Caco-2 (cell line): ENCODE results near the gene OR2A1. TPM values are rescaled to one million over a fixed set of nuclear protein-coding genes. Genes with fewer than 3 reads are reported as not detected.
"Not testable (repeated sequence)": the region's sequence is repeated elsewhere in the genome, so short reads cannot be mapped to it uniquely, and the experiment has no call there.

Experiments used
- BruUV-seq: library from RNA; stranded (reverse); fragments of 400-500 nt; replicated peaks from 2 replicates; lab custom pipeline; 2021; lab: Mats Ljungman, UMichigan
- CTCF ChIA-PET: fragments of 300-600 bp; sonication (Branson Sonifier 250); formaldehyde crosslinking; loops from one replicate; lab custom pipeline; 2022; ENCODE audit warnings: antibody characterized with exemption; lab: Charles Lee
- POLR2A ChIA-PET: fragments of 300-600 bp; sonication (Branson Sonifier 250); formaldehyde crosslinking; loops from one replicate; lab custom pipeline; 2022; ENCODE audit warnings: antibody characterized with exemption; lab: Charles Lee
- DNase-seq, 2 experiments: peaks; one replicate each; pipeline versions ENCODE4 v3.0.0 to v3.0.0-alpha.2; 2020 to 2022
- H3K27me3 ChIP-seq: replicated peaks from 2 replicates; pipeline ENCODE4 v1.6.0; 2011; ENCODE audit warnings: low read length; ENCODE audit not compliant: control insufficient read depth, insufficient read depth
- H3K36me3 ChIP-seq: 2 replicates; pipeline ENCODE4 v1.5.1; 2011; ENCODE audit warnings: low read length; ENCODE audit not compliant: control insufficient read depth, insufficient read depth
- H3K4me1 ChIP-seq: fragments of 250-450 bp; sonication (Bioruptor Pico); 2 replicates; pipeline ENCODE4 v1.5.1; 2020; ENCODE audit warnings: mild to moderate bottlenecking
- H3K4me3 ChIP-seq: 2 replicates; pipeline ENCODE4 v1.5.1; 2011; ENCODE audit warnings: low read depth, mild to moderate bottlenecking, control low read depth, low read length
- H3K9me3 ChIP-seq: fragments of 250-450 bp; sonication (Bioruptor Pico); 2 replicates; pipeline ENCODE4 v1.5.1; 2020; ENCODE audit warnings: mild to moderate bottlenecking, moderate library complexity
- H3K27ac Mint-ChIP-seq: one replicate; pipeline ENCODE4 v1.8.0; 2022; ENCODE audit warnings: mixed read lengths; ENCODE audit not compliant: unreplicated experiment
- H3K27me3 Mint-ChIP-seq: one replicate; pipeline ENCODE4 v1.8.0; 2022; ENCODE audit warnings: mixed read lengths; ENCODE audit not compliant: insufficient read depth, unreplicated experiment
- H3K36me3 Mint-ChIP-seq: one replicate; pipeline ENCODE4 v1.8.0; 2022; ENCODE audit warnings: mild to moderate bottlenecking, mixed read lengths; ENCODE audit not compliant: insufficient read depth, unreplicated experiment
- H3K4me1 Mint-ChIP-seq: one replicate; pipeline ENCODE4 v1.8.0; 2022; ENCODE audit warnings: low read depth, mixed read lengths; ENCODE audit not compliant: unreplicated experiment
- H3K4me3 Mint-ChIP-seq: one replicate; pipeline ENCODE4 v1.8.0; 2022; ENCODE audit warnings: mild to moderate bottlenecking, moderate library complexity, mixed read lengths; ENCODE audit not compliant: unreplicated experiment
- H3K9me3 Mint-ChIP-seq: one replicate; pipeline ENCODE4 v1.8.0; 2022; ENCODE audit warnings: mixed read lengths; ENCODE audit not compliant: unreplicated experiment
- intact Hi-C: fragments of 100-400 bp; cut with micrococcal nuclease; formaldehyde crosslinking; loops from one replicate; pipeline ENCODE4 v1.10.0; 2022; ENCODE audit not compliant: unreplicated experiment
- total RNA-seq: library from RNA; stranded (reverse); gene quantifications from 2 replicates; pipeline ENCODE4 v1.2.3, GENCODE V29; 2022

The OR2A1 gene
- total RNA-seq, 1 experiment from 2014 or later: not detected

DNA sequence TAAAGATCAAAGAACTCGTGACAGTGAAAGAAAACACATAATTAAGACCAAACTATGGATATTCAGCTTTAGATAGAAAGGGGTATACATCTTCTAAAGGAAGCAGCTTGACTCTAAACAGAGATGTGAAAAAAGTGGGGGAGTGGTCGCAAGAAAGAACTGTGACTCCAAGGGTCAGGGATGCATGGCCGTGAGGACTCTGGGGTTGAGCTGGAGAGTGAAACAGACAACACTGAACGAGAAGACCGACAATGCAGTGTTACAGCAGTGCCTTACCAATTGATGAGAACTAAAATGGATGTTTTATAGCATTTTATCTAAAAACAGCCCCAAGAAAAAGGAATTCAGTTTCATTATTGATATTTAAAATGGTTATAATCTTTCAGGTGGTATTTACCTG lies 8.6 kb upstream of the OR2A1 start:
- H3K36me3 Mint-ChIP-seq, H3K4me1 Mint-ChIP-seq, CTCF ChIA-PET, H3K27ac Mint-ChIP-seq, H3K9me3 ChIP-seq, intact Hi-C loops, BruUV-seq, H3K27me3 ChIP-seq, DNase-seq, H3K4me3 ChIP-seq, POLR2A ChIA-PET, H3K27me3 Mint-ChIP-seq, H3K9me3 Mint-ChIP-seq, H3K4me1 ChIP-seq, H3K4me3 Mint-ChIP-seq, H3K36me3 ChIP-seq: not testable (repeated sequence)

DNA sequence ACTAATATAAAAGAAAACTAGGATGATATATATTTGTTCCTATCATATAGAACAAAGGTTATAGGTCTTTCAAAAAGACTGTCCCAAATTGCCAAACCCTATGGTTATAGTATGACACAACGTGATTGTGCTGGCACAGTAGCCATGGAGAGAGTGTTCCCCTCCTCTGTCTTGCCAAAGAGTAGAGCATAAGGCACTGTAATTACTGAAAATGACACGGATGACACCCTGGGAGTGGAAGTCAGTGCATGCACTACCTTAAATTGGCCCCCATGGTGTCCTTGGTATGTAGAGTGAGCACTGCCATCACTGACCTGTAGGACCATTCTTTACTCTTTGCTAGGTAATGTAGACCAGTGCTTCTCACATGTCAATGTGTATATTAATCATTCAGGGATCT lies 7.1 kb upstream of the OR2A1 start:
- H3K4me1 ChIP-seq, H3K4me3 Mint-ChIP-seq, H3K36me3 Mint-ChIP-seq, H3K9me3 ChIP-seq, H3K4me1 Mint-ChIP-seq, POLR2A ChIA-PET, H3K9me3 Mint-ChIP-seq, H3K27me3 Mint-ChIP-seq, DNase-seq, H3K27me3 ChIP-seq, BruUV-seq, H3K36me3 ChIP-seq, CTCF ChIA-PET, H3K4me3 ChIP-seq, intact Hi-C loops, H3K27ac Mint-ChIP-seq: not testable (repeated sequence)

DNA sequence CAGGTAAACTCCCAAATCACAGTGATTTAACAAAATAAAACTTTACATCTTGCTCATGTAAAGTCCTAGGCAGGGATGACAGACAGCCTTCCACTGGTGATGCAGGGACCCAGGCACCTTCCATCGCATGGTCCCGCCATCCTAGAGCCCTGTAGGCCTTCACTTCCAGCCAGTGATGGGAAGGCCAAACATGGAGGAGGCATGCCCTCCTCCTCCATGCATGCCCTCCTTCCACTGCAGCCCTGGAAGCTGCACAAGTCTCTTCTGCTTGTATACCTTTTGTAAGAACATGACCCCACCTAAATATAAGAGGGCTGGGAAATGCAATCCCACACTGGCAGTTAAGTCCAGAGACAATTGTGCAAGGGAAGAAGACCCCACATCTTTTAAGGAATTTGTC lies 2.5 kb upstream of the OR2A1 start:
- H3K9me3 Mint-ChIP-seq, H3K27ac Mint-ChIP-seq, H3K27me3 ChIP-seq, H3K36me3 ChIP-seq, H3K4me1 Mint-ChIP-seq, H3K4me1 ChIP-seq, H3K4me3 Mint-ChIP-seq, H3K36me3 Mint-ChIP-seq, intact Hi-C loops, CTCF ChIA-PET, H3K4me3 ChIP-seq, DNase-seq, BruUV-seq, H3K9me3 ChIP-seq, POLR2A ChIA-PET, H3K27me3 Mint-ChIP-seq: not testable (repeated sequence)

DNA sequence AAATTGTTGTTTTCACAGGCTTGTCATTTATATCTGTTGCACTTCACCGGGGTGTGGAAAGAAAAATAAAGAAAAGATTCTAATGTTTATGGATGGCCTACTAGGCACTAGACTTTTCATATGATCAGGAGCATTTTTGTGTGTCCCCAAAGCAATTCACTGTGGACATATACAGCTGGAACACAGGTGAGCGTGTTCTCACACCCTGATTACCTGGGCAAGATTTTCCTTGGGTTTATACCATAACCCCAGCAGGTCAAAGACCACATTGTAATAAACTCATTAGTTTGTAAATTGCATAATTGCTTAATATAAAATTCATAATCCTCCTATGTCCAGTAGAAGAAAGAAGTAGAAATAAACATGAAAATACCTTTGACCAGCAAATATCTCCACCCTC lies 1.0 kb upstream of the OR2A1 start:
- H3K4me3 Mint-ChIP-seq, H3K4me3 ChIP-seq, H3K4me1 Mint-ChIP-seq, BruUV-seq, H3K27ac Mint-ChIP-seq, H3K9me3 Mint-ChIP-seq, H3K4me1 ChIP-seq, intact Hi-C loops, POLR2A ChIA-PET, H3K36me3 ChIP-seq, DNase-seq, CTCF ChIA-PET, H3K9me3 ChIP-seq, H3K27me3 Mint-ChIP-seq, H3K36me3 Mint-ChIP-seq, H3K27me3 ChIP-seq: not testable (repeated sequence)

DNA sequence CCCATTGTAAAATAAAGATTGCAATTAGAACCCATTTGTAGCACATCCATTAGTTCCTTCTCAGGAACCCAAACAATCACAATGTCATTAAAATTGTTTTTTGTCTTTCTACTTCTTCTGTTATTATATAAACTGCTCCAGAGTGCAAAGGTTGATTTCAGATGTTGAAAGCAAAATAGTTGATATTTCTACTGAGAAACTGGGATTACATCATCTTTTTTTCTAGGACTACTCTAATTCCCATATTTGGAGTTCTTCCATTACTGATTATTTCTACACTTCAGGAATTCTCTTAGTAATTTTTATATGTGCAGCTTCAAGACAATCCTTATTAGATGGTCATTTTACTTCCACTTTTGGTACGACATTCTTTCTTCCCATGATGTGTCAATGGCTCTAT lies 5.3 kb downstream of the OR2A1 start:
- H3K4me1 Mint-ChIP-seq, CTCF ChIA-PET, POLR2A ChIA-PET, H3K4me1 ChIP-seq, H3K9me3 Mint-ChIP-seq, H3K4me3 Mint-ChIP-seq, BruUV-seq, H3K27me3 Mint-ChIP-seq, intact Hi-C loops, DNase-seq, H3K36me3 ChIP-seq, H3K27ac Mint-ChIP-seq, H3K27me3 ChIP-seq, H3K4me3 ChIP-seq, H3K36me3 Mint-ChIP-seq, H3K9me3 ChIP-seq: not testable (repeated sequence)

DNA sequence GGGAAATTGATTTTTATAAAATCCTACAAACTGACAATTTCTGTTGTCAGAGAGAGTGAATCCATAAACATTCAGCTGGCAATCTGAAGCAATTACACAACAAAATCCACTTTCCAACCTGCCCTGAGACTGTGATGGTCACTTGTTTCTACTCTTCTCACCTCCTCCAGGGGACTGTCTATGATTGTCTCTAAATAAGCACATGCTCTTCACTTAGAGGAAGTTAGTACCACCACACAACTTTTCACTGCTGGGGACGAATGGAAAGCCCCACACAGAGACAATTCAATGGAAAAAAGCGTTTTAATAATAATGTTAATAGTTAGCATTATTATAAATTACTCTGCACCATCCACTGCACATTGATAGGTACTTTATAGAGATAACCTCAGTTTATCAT lies 7.3 kb downstream of the OR2A1 start:
- intact Hi-C loops, H3K27ac Mint-ChIP-seq: not testable (repeated sequence)

DNA sequence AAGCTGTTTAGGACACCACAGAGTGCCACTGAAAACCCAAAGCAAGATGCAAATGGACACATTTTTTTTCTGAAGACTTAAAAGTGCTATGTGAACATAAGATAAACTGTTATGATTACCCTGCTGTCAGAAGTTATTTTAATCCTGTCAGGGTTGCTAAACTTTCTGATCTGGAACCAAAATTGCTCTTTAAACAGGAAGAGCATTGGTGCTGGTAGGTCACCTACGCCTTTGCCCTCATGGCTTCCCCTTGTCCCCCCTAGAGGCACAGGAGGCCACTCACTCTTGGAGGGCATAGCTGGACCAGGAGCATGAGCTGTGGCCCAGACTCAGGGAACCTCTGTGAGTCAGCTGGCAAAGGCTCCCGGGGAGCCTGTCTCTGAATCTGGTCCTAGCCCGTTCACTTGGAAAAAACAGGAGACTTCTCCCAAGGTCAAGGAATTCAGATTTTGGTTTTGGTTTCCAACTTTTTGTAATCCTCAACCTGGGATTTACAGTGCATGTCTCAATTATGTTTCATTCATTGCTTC lies 9.5 kb downstream of the OR2A1 start:
- H3K36me3 Mint-ChIP-seq, H3K4me3 ChIP-seq, CTCF ChIA-PET, BruUV-seq, H3K4me1 Mint-ChIP-seq, H3K27me3 ChIP-seq, POLR2A ChIA-PET, H3K4me1 ChIP-seq, H3K4me3 Mint-ChIP-seq, H3K36me3 ChIP-seq, H3K27me3 Mint-ChIP-seq, DNase-seq, H3K9me3 ChIP-seq, intact Hi-C loops, H3K9me3 Mint-ChIP-seq, H3K27ac Mint-ChIP-seq: not testable (repeated sequence)

More for the DNA sequence above, 7.3 kb downstream of the OR2A1 start:
- H3K27me3 Mint-ChIP-seq, CTCF ChIA-PET, H3K9me3 ChIP-seq, H3K36me3 ChIP-seq, H3K9me3 Mint-ChIP-seq, H3K27me3 ChIP-seq, H3K4me3 Mint-ChIP-seq, BruUV-seq, H3K4me3 ChIP-seq, DNase-seq, H3K4me1 ChIP-seq, H3K36me3 Mint-ChIP-seq, POLR2A ChIA-PET, H3K4me1 Mint-ChIP-seq: not testable (repeated sequence)
